ENCODE results near the gene WDR17. TPM values are rescaled to one million over a fixed set of nuclear protein-coding genes. Genes with fewer than 3 reads are reported as not detected.

The WDR17 gene
- total RNA-seq, 4 donors from 2014 or later: 1.3 to 4.8 (median 2.0) TPM

- TF ChIP-seq, protein P1, sequence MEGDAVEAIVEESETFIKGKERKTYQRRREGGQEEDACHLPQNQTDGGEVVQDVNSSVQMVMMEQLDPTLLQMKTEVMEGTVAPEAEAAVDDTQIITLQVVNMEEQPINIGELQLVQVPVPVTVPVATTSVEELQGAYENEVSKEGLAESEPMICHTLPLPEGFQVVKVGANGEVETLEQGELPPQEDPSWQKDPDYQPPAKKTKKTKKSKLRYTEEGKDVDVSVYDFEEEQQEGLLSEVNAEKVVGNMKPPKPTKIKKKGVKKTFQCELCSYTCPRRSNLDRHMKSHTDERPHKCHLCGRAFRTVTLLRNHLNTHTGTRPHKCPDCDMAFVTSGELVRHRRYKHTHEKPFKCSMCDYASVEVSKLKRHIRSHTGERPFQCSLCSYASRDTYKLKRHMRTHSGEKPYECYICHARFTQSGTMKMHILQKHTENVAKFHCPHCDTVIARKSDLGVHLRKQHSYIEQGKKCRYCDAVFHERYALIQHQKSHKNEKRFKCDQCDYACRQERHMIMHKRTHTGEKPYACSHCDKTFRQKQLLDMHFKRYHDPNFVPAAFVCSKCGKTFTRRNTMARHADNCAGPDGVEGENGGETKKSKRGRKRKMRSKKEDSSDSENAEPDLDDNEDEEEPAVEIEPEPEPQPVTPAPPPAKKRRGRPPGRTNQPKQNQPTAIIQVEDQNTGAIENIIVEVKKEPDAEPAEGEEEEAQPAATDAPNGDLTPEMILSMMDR (IDR thresholded peaks at IDR 0.05; ENCODE audit: low read depth): no peak
These were observed 156.5 kb downstream of the WDR17 start for GRCh38 chr4:176222149-176222548.

GRCh38 chr4:176223561-176223960 is 157.9 kb downstream of the WDR17 start:
- TF ChIP-seq, protein P1 (IDR thresholded peaks at IDR 0.05; ENCODE audit: low read depth): no peak

DNA sequence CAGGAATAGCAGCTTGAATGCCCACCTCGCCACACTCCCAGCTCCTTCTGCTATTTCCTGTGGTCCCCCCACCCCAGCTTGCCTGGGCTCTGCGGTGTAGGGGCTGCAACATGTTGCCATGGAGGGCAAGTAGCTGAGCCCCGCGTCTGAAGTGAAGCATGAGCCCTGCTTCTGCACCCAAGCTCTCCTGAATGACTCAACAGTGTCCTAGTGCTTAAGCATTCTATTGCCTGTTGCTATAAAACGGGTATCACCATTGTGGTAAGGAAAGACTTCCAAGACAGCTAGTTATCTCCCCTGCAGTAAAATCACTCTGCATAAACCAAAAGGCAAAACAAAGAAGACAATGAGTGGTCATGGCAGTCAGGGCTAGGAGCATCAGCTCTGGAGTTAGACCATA is 161.1 kb downstream of the WDR17 start:
- TF ChIP-seq, protein P1 (IDR thresholded peaks at IDR 0.05; ENCODE audit: low read depth): no peak

DNA sequence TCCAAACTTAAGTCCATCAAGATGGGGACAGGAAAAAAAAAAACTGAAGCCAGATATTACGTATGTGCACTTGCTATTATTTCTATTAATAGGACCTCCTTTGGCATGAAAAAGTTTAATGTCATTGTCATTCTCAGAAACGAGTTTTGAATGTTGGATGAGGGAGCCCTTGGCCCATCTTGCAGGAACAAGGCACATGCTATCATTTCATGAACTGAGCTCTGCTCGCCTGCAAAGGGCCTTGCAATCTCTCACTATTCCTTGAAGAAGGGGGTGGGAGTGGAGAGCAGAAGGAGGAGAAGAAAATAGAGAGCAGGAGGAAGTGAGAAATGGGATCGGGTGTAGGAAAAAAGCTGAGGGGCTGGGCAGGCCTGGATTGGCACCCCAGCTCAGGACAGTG is 164.0 kb downstream of the WDR17 start:
- TF ChIP-seq, protein P1 (IDR thresholded peaks at IDR 0.05; ENCODE audit: low read depth): no peak

Small RNA genes lying within 50 kb of the gene (small RNA-seq; reads per million reads assigned to genes)
- not detected for gene RF00432

Other genes starting within 250 kb of the WDR17 start
- under 1 TPM in 1 of 4 donors, not detected in 3; 0.17 TPM for gene SPATA4, start 129.7 kb downstream of the WDR17 start, total RNA-seq
- gene ASB5, start 203.4 kb downstream of the WDR17 start, total RNA-seq: not detected

Measured in subcutaneous adipose tissue (tissue), 4 donors.